HG02852 (cell line): ENCODE results near the gene CASZ1.

ENCODE experiments used
- ATAC-seq: cut with Tn5 transposase; IDR thresholded peaks from one replicate; pipeline ENCODE4 v1.9.1; 2021; ENCODE audit warnings: mild to moderate bottlenecking, moderate library complexity; ENCODE audit not compliant: unreplicated experiment

CASZ1 gene

GRCh38 chr1:10614377-10615225 is 181.8 kb downstream of the CASZ1 start:
- no peak for ATAC-seq

DNA sequence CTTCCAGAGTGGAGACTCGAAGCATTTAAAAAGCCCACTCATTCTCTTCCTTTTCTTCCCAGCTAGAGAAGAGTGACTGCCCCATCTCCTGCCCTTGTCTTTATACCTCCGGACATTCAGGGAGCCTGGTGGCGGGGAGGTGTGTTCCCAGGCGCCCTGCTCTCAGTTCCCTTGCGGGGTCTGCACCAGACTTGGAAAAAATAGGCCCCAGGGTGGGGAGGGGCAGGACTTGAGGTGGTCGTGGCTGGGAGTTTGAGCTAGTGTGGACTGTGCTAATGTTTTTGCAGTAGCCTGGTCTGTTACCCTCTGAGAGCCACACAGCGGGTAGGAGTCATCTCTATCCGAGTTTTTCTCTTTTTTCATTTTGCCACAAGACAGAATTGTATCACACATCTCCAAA is 182.6 kb downstream of the CASZ1 start:
- ATAC-seq, result no peak

DNA sequence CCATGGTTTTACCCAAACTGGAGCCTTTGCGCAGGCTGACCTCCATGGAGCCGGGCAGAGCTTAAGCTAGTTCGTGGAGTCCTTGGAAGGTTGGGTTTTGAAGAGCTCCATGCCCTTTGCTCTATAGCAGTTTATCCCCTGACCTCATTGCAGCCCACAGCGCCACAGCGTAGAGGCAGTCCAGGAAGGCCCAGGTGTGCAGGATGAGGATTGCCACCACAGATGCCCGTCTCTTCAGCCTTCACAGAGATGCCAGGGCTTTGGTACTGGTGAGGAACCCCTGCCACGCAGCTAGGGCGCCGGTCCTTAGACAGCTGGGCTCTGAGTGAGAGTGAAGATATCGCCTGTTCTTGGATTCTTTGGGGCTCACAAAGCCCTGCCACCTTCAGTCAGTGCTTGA is 183.1 kb downstream of the CASZ1 start:
- ATAC-seq, result no peak

GRCh38 chr1:10612436-10613160 is 183.8 kb downstream of the CASZ1 start:
- no peak for ATAC-seq

DNA sequence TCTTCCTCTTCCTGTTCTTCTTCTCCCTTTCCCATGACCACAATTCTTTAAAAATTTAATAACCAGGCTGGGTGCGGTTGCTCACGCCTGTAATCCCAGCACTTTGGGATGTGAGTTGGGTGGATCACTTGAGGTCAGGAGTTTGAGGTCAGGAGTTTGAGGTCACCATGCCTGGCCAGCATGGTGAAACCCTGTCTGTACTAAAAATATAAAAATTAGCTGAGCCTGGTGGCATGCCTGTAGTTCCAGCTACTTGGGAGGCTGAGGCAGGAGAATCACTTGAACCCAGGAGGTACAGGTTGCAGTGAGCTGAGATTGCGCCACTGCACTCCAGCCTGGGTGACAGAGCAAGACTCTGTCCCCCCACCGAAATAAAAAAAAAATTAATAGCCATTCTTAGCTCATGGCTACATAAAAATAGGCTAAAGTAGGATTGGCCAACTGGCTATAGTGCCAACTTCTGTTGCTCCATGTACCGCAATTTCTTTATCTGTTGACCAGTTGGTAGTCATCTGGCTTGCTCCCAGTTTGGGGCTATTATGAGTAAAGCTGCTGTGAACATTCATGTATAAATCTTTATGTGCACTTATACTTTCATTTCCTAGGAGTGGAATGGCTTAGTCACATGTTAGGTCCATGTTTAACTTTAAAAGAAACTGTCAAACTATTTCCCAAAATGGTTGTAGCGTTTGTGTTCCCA is 185.4 kb downstream of the CASZ1 start:
- ATAC-seq, result no peak

GRCh38 chr1:10608690-10609089 is 187.8 kb downstream of the CASZ1 start:
- no peak for ATAC-seq

- no peak for ATAC-seq
Observed at GRCh38 chr1:10607228-10607627, 189.2 kb downstream of the CASZ1 start.

- no peak for ATAC-seq
Observed at GRCh38 chr1:10606064-10606463, 190.4 kb downstream of the CASZ1 start.

DNA sequence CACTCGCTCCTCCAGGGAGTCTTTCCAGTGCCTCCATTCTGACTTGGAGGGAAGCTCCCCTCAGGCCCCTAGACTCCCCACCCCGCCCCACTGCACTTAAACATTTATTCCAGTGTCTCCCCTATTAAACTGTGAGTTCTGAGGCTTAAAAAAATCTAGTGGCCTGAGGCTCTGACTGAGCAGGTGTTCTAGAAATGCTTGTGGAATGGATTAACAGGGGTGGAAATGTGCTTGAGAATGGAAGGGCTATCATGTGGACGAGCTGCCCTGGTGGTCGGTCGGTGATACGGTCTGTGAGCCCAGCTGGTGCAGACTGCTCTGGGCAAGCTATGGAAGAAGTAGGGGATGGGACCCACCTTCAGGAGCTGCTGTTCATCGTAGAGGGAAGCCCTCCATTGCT is 191.5 kb downstream of the CASZ1 start:
- ATAC-seq, result no peak

DNA sequence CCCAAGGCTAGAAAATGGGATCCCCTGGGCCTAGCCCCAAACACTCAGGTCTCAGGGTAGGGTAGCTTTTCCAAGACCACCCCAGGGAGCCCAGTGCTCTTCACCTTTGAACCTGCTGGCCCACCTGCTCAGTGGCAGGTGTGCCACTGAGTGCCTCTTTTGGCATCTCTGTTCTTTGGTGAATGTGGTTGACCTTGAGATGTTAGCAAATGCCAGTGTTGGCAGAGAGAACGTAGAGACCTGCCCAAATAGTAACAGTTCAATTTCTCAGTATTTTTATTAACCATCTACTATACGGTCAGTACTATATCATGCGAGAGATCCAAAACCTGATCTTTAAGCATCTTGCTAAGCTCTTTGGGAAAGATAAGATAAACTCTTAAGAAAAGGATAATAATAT is 193.5 kb downstream of the CASZ1 start:
- ATAC-seq, result no peak

DNA sequence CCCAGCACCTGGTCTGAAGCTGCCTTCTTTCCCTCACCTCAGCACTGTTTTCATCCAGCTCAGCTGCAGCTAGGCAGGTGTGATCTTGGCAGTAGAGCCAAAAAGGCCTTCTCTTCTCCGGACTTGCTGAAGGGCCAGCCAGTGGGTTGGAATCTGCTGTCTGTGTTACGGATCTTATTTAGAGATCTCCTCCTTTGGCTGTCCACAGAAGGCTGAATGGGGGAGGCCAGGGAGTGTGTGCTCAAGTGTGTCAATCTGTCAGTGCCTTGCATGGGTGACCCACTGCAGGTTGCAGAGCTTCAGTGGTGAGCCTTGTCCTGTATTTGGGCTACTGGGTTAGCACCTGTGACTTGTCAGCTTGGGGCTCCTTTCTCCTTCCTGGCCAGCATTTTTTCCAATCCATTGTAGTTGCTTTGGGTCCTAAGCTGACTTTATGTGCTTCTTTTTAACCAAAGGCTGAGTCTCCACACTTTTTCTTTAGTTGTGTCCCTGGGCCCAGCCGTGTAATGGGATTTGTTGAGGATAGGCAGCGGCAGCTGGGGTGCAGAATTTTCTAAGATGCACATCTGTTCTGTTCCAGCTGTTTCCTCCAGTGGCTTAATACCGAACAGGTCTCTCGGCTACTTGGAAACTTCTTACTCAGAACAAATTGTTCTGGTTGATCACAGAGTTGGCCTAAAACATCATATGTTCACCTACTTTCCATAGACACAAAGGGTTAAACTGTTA is 194.9 kb downstream of the CASZ1 start:
- no peak for ATAC-seq

GRCh38 chr1:10599194-10599861 is 197.1 kb downstream of the CASZ1 start:
- ATAC-seq, result no peak

GRCh38 chr1:10598389-10598702 is 198.1 kb downstream of the CASZ1 start:
- ATAC-seq, result no peak

- no peak for ATAC-seq
Observed at GRCh38 chr1:10597492-10598388, 198.7 kb downstream of the CASZ1 start.

- no peak for ATAC-seq
Observed at GRCh38 chr1:10596780-10597179, 199.7 kb downstream of the CASZ1 start.

DNA sequence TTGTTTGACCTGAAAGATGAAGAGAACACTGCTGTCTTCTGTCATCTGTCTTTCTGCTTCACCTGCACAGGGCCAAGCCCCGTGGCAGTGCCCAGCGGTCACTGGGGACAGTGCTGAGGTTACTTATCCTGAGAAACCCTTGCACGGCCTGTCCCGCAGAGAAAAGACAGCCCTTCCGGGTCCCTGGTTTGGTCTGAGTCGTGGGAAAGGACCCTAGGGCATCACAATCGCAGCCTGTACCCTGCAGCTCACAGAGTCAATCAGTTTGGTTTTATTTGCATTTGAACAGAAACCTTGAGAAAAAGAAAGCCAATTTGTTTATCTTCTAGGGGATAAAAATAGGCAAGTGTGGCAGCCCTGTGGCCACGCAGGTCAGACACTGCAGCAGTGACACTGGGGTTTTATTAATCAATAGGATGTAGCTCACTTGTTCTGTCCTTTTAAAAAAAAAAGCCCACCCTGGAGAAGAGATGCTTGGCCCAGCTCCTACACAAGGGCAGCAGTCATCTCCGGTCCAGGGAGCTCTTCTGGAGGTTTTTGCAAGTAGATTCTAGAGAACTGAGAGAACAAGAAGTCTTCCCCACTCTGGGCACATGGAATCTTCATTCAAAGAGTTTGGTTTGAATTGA is 201.7 kb downstream of the CASZ1 start:
- no peak for ATAC-seq

DNA sequence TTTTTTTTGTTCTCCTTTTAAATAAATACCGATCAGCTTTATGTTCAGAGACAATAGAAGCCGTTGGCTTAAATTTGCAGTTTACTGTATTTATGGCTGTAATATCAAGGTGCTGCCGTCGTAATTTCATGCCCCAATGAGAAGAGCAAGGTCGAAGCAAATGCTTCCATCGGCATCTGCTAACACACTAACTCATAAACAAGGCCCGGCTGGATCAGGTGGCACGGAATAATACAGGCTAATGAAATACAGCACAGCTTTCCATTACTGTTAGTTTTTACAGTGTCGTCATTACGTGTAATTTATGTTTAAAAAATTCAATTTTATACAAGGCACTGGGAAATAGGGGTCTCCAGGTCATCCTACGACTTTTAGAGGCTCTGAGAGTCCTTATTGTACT is 202.7 kb downstream of the CASZ1 start:
- ATAC-seq, result no peak

GRCh38 chr1:10592373-10592772 is 204.1 kb downstream of the CASZ1 start:
- no peak for ATAC-seq

- ATAC-seq, result no peak
Observed at GRCh38 chr1:10591010-10591409, 205.4 kb downstream of the CASZ1 start.
